GM18907 (cell line): ENCODE data around the gene KRTAP19-6.
"Not testable (repeated sequence)": the region's sequence is repeated elsewhere in the genome, so short reads cannot be mapped to it uniquely, and the experiment has no call there.

Experiments
- ATAC-seq: cut with Tn5 transposase; IDR thresholded peaks from one replicate; pipeline ENCODE4 v1.9.1; 2021; ENCODE audit warnings: mild to moderate bottlenecking, moderate library complexity; ENCODE audit not compliant: unreplicated experiment

KRTAP19-6 gene, protein sequence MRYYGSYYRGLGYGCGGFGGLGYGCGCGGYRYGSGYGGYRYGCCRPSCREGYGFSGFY

DNA sequence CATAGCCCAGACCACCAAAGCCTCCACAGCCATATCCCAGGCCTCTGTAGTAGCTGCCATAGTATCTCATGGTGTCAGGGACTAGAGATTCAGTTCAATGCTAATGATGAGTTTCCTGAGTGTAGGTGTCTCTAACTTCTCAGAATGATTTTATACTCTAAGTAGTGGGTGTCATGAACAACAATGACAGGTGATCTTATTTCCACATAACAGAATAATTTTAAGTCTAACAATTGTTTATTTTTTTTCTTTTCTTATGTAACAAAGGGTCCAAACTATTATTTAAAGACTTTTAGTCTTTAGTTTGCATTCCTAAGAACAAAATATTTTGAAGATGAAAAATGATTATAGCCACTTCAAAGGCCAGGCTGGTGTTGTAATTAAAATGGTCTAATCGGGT is at the start of gene KRTAP19-6:
KRTAP19-6 (minus strand) TSS at position 101 of the 400 bp plus-strand sequence; CDS start at position 70, 31 bp downstream.
- no peak for ATAC-seq

DNA sequence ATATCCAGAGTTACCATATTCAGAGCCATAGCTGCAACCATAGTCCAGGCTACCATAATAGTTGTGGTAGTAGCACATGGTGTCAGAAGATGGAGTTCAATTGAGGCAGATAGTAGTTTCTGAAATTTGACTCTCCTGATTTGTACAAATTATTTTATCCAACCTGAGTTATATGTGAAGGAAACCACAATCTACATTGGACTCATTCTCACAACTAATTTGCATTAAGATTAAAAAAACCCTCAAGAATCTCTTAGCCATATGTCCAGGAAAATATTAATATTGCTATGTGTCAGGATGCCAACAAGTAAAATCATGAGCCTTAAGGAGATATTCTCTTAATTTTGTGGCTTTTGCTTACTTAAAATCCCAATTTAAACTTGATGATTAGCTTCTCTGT is 48.6 kb upstream of the KRTAP19-6 start, which contains the start of gene KRTAP22-2:
KRTAP22-2 (minus strand) TSS at position 101 of the 400 bp plus-strand sequence.
- ATAC-seq, result no peak

DNA sequence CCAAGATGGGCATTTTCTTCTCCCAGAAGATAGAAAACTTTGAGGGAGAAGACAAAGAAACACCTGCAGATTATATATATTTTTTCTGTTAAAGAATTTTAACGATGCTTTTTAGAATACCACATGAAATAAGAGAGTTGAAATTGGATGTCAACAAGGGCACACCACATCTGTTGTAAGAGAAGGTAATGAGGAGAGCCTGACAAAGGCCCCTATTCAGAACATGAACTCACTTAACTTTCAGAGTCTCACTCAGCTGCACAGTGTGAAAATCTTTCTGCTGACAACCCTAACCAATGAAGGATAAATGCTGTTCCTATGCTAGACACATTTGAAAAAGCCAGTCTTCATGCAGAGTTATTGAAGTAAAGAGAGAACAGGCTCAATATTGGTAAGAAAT is 41.2 kb upstream of the KRTAP19-6 start:
- no peak for ATAC-seq

DNA sequence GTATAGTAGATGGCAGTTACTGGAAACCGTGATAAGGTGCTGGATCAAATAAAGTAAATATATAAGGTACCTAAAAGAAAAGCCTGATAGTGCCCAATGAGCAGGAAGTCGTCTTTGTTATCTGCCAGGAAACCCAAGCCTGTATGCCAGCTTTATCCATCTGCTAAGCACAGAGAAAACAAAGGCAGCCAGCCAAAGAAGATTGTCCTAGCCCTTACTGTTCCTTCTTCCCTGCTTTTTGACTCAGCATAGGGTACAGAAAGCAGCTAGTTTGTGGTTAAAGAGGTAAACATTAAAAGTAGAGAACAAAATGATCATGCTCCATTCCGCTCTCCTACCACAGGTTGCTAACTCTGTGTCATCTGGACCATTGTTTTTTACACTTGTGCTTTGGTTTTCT is 38.5 kb upstream of the KRTAP19-6 start:
- no peak for ATAC-seq

DNA sequence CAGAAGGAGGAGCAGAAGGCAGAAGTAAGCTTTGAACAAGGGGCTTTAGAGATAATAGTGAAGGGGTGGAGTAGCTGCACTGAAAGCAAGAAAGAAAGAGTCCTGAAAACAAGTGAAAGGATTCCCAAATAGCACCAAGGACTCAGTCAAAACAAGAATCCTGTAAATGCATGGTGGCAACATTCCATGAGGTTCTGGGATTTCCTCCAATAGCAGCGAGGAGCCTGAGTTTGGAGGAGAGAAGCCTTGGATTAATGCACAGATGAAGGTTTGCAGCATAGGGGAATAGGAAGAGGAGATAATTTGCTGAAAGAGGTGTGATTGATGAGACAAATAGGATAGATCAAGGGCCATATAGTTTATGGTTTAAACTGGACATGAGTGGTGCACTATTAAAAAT is 37.7 kb upstream of the KRTAP19-6 start:
- no peak for ATAC-seq

DNA sequence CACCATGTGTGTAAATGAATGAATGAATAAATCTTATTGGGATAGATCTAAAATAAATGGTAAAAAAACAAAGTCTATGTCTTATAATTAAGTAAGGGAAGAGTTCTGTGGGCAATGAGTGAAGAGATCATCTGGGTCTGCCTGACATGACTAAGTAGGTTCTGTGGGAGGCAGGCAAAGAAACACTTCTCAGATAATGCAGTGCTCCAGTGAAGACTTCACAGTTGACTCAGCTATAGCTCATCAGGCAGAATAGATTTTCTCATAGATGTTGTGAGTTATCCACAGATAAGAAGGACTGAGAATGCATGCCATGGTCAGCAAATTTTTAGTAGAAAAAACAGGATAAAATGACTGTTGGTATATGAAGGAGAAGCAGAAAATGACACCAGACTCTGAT is 36.1 kb upstream of the KRTAP19-6 start:
- no peak for ATAC-seq

DNA sequence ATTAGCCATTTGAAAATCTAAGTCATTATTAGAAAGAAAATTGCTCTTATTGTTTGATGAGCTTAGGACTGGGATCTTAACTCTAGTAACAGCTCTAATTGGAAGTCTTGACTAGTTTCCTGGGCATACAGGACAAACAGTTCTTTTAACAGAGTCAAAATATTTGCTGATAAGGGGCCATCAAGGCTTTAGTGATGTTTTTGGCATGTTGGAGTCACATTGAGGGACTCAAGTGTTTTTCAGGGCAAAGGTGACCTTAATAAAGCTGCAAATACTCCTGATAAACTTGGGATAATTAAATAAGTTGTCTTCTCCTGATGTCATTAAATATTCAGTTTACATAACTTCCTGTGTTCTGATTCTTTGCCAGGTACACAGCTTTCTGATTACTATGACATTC is 26.0 kb upstream of the KRTAP19-6 start:
- ATAC-seq, result no peak

DNA sequence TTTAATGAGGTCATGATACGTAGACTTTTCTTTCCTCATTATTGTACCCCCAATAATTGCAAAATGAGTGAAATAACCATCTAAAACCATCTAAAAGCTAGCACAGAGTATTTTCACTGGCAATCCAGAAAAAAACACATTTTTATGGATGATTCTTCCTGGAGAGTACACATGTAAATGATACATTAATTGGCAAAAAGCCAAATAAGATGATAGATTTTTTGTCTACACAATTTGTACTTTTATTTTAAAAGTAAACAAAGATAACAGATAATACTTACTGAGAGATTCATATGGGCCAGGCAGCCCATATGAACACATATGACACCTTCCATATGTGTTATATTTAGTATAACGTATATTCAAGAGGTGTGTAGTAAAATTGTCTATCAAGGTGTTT is 22.0 kb upstream of the KRTAP19-6 start:
- ATAC-seq, result no peak

DNA sequence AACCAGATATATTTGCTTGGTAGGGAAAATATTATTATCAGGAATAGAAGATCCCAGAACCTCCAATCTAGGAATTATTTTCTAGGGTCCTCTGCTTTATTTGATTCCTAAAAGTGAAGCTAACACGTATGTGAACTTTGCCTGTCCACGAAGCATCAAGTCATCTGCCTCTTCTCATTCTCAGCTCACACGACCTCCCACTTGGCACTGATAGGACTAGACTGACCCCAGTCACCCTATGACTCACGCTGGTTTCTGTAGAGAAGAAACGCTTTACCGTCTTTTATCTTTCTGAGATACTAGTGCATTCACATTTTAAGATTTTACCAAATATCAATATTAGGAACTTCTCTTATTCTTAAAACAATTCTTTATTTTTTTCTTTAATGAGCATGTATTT is 21.4 kb upstream of the KRTAP19-6 start:
- no peak for ATAC-seq

DNA sequence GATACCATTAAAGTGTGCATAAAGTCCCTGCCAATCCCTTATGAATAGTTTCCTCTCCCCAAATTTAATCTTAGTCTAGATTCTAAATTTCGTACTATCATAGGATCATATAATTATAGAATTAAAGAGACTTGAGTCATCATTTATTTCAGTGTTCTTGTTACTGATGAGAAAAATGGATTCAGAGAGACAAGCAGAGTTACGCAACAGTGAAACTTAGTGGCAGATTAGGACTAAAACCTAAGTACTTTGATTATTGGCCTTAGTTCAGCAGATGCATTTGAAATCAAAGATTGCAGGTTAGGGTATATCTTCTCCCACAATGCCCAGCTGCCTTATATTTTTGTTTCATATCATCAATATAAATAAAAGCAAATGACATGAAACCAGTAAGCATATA is 20.3 kb upstream of the KRTAP19-6 start:
- ATAC-seq, result no peak

DNA sequence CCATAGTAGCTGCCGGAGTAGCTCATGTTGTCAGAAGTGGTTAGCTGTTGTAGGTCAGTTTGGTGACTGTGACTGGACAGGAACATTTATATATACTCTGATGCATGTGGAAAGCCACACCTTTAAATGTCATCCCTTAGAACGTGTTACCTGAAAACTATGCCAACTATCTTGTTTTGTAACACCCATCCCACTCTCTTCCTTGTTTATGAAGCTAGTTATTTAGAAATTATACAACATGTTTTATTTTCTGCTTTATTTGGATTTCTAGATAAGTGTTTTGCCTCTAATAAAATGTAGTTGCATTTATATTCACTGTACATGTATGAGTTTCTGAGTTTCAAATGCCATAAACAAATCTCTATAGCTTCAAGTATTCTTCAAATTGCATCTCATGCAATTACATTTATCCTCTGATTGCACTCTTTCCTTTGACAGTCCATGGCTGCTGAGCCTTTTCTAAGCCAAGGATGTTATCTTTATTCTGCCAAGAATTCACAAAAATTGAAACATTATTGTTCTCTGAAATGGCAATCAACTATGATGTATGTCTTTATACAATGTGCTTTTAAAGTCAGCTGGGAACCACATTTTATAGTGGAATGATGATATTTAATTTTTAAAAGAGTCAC is 19.7 kb upstream of the KRTAP19-6 start, which contains the start of gene KRTAP19-7:
KRTAP19-7 (minus strand) TSS at position 51 of the 632 bp plus-strand sequence; CDS start at position 26, 25 bp downstream.
- no peak for ATAC-seq

DNA sequence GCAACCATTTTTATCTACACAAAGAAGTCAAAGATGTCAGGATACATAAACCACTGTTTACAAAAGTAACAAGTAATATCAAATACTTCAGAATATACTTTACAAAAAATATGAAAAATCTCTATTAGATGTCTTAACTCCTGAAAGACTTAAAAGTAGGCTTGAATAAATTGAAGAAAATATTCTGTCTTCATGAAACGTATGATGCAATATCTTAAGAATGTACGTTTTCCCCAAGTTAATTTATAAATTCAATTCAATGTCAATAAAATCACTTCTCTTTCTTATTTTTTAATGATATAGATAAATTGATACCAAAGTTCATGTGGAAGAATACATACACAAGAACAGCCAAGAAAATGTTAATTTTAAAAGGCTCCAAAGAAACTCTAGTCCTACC is 13.4 kb upstream of the KRTAP19-6 start:
- ATAC-seq, result no peak

DNA sequence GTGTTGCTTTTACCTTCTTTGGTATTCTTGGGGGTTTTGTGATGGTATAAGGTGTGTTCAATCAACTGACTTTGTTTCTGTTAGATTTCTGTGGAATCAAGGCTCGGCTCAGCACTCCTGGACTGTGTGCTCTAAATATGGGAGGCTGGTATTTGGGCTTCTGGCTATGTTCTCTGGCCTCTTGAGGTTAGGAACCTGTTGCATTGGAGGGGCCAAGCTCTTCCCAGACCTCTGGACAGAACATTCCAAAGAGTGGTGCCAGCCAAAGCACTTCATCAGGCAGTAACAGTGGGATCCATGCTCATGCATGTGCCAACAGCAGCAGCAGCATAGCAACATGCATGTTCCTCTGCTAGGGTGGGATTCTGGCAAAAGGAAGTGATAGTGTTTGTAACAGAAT is 11.1 kb upstream of the KRTAP19-6 start:
- ATAC-seq, result no peak

DNA sequence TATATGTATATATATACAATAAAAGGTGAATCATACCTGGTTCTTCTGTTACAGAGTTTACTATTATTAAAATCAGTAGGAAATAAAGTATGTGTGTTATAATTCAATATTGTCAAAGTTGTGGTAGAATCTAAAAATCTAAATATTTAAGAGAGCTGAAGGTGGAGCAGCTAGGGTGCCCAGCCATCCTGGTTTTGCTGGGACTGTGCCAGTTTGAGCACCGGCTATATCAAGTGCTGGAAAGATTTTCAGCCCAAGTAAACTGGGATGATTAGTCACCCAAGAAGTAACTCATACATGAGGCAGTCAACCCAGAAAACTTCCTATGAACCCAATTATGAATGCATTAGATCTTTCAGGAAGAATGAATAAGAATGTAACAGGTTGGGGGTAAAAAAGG is 22.8 kb downstream of the KRTAP19-6 start:
- ATAC-seq, result no peak

DNA sequence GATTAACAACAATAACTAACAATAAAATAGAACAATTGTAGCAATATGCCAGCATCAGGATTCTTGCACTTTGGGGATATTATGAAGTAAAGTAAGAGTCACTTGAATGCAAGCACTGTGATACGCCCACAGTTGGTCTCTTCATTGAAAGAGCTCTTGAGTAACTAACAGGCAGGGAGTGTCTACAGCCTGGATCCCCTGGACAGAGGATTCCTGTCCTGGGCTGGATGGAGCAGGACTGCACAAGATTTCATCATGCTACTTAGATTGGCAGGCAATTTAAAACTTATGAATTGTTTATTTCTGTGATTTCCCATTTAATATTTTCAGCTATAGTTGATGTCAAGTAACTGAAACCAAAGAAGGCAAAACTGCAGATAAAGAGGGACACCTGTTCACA is 26.0 kb downstream of the KRTAP19-6 start:
- no peak for ATAC-seq

DNA sequence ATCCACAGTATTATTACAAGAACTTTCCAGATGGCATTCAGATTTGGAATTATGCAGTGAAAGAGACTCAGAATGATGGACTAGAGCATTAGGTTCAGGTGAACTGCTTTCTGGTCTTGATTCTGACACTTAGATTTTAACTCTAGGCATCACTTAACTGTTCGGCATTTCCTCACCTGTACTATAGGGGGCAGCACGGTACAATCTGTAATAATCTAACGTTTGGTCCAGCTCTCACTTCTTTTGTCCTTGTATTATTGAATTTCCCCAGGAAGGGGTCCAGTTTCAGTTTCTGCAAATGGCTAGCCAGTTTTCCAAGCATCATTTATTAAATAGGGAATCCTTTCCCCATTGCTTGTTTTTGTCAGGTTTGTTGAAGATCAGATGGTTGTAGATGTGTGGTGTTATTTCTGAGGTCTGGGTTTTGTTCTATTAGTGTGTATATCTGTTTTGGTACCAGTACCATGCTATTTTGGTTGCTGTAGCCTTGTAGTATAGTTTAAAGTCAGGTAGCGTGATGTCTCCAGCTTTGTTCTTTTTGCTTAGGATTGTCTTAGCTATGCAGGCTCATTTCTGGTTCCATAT is 36.0 kb downstream of the KRTAP19-6 start:
- not testable (repeated sequence) for ATAC-seq

DNA sequence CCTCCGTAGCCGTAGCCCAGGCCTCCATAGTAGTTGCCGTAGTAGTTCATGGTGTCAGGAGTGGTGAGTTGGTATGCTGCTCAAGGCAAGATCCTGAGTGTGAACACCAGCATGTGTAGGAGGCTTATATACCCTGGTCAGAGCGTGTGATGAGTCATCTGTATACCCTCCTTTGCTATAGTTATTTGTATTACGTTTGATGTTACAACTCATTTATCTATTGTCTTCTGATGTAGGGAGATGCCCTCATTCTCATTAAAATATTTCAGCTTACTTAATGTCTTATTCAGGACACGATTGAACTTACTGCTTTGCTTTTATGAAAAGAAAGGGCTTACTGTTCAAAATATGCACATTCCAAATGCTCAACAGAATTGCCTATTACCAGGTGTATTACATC is 39.6 kb downstream of the KRTAP19-6 start, which contains the start of gene KRTAP19-5:
KRTAP19-5 (minus strand) TSS at position 101 of the 400 bp plus-strand sequence; CDS start at position 50, 51 bp downstream.
- no peak for ATAC-seq

DNA sequence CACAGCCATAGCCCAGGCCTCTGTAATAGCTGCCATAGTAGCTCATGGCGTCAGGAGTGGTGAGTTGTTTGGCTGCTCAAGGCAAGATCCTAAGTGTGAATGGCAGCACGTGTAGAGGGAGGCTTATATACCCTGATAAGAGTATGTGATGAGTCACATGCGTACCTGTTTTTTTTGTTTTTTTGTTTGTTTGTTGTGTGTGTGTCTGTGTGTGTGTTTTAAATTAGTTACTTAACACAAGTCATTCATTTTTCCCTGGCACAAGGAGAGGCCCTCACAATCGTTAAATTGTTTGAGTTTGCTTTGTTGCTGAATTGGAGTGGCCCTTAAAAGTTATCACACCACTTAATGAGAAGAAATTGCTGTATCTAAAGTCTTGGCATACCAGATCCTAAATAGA is 44.6 kb downstream of the KRTAP19-6 start, which contains the start of gene KRTAP19-4:
KRTAP19-4 (minus strand) TSS at position 101 of the 400 bp plus-strand sequence; CDS start at position 46, 55 bp downstream.
- ATAC-seq, result no peak

DNA sequence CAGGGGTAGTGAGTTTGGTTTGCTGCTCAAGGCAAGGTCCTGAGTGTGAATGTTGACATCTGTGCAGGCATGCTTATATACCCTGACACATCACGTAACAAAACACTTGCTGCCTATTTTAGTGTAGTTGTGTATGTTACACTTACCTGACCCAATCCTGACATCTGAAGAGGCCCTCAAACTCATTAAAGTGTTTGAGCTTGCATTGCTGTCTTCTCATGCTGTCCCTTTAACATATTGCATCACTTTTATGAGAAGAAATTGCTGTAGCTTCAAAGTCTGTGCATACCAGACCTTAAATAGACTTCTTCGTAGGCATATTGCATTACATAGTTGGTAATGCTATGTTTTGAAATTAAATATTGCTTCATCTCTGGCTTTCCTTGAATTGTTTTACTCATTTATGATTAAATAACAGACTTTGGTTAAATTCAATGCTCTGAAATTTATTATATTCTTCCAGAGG is 49.7 kb downstream of the KRTAP19-6 start, which contains the start of gene KRTAP19-3:
KRTAP19-3 (minus strand) TSS at position 51 of the 466 bp plus-strand sequence. CDS start 56 bp downstream, outside the sequence.
- ATAC-seq, result no peak
